Ovary (tissue), 1 donor: ENCODE data around the gene MIEF2.

Experiments used
- EP300 ChIP-seq: sonication (generic); formaldehyde crosslinking; IDR thresholded peaks from one replicate; pipeline ENCODE4 v1.6.1; 2017; ENCODE audit warnings: antibody characterized with exemption
- POLR2A ChIP-seq: fragments of 450-650 bp; IDR thresholded peaks from one replicate; pipeline ENCODE4 v1.6.1; 2017; ENCODE audit warnings: antibody characterized with exemption, mild to moderate bottlenecking, moderate library complexity

GRCh38 chr17:18252160-18252559, 8.3 kb upstream of the MIEF2 start:
- TF ChIP-seq POLR2A (no peak), EP300 (no peak)
